H9 (cell line): Measurements from ENCODE around the gene TADA2A. TPM values are rescaled to one million over a fixed set of nuclear protein-coding genes. Genes with fewer than 3 reads are reported as not detected.

Experiments
- DNase-seq: peaks from one replicate; pipeline ENCODE4 v3.0.0-alpha.2; 2017
- H2AFZ ChIP-seq: one replicate; pipeline ENCODE4 v1.6.1; 2013; ENCODE audit warnings: mild to moderate bottlenecking, low read length, control low read depth, moderate library complexity
- H2AK5ac ChIP-seq: 2 replicates; pipeline ENCODE4 v1.6.1; 2013; ENCODE audit warnings: low read length, control low read depth, mixed read lengths; ENCODE audit not compliant: insufficient read length
- H2BK120ac ChIP-seq: one replicate; pipeline ENCODE4 v1.6.1; 2013; ENCODE audit warnings: low read depth, mild to moderate bottlenecking, low read length, control low read depth, inconsistent platforms; ENCODE audit not compliant: poor library complexity, severe bottlenecking
- H2BK12ac ChIP-seq: 2 replicates; pipeline ENCODE4 v1.6.1; 2013; ENCODE audit warnings: low read length, control low read depth, mixed read lengths, low read depth; ENCODE audit not compliant: insufficient read length
- H2BK15ac ChIP-seq: 2 replicates; pipeline ENCODE4 v1.6.1; 2013; ENCODE audit warnings: low read depth, low read length, control low read depth
- H2BK20ac ChIP-seq: one replicate; pipeline ENCODE4 v1.6.1; 2013; ENCODE audit warnings: low read depth, mild to moderate bottlenecking, low read length, control low read depth, inconsistent platforms; ENCODE audit not compliant: poor library complexity, severe bottlenecking
- H2BK5ac ChIP-seq: 2 replicates; pipeline ENCODE4 v1.6.1; 2013; ENCODE audit warnings: low read length, control low read depth, mixed read lengths; ENCODE audit not compliant: insufficient read length
- H3K14ac ChIP-seq: 2 replicates; pipeline ENCODE4 v1.6.1; 2013; ENCODE audit warnings: low read length, control low read depth; ENCODE audit not compliant: insufficient read depth
- H3K18ac ChIP-seq: 2 replicates; pipeline ENCODE4 v1.6.1; 2013; ENCODE audit warnings: low read depth, mild to moderate bottlenecking, mixed read lengths, low read length, control low read depth; ENCODE audit not compliant: insufficient read length
- H3K23ac ChIP-seq: 2 replicates; pipeline ENCODE4 v1.6.1; 2013; ENCODE audit warnings: low read length, control low read depth, mixed read lengths, low read depth; ENCODE audit not compliant: insufficient read length
- H3K23me2 ChIP-seq: 2 replicates; pipeline ENCODE4 v1.6.1; 2013; ENCODE audit warnings: low read depth, mild to moderate bottlenecking, mixed read lengths, low read length, control low read depth; ENCODE audit not compliant: insufficient read length, poor library complexity, severe bottlenecking
- H3K27ac ChIP-seq: 2 replicates; pipeline ENCODE4 v1.5.1; 2013; ENCODE audit warnings: low read length, control low read depth, mixed read lengths, low read depth; ENCODE audit not compliant: insufficient read length
- H3K27me3 ChIP-seq: 2 replicates; pipeline ENCODE4 v1.6.1; 2013; ENCODE audit warnings: low read length, control low read depth, inconsistent platforms; ENCODE audit not compliant: insufficient read depth
- H3K4ac ChIP-seq: 2 replicates; pipeline ENCODE4 v1.6.1; 2013; ENCODE audit warnings: low read depth, mild to moderate bottlenecking, control low read depth, inconsistent platforms, low read length, moderate library complexity
- H3K4me1 ChIP-seq: 2 replicates; pipeline ENCODE4 v1.6.1; 2013; ENCODE audit warnings: low read length, control low read depth, inconsistent platforms; ENCODE audit not compliant: insufficient read depth
- H3K4me2 ChIP-seq: 2 replicates; pipeline ENCODE4 v1.6.1; 2013; ENCODE audit warnings: low read length, control low read depth, mixed read lengths; ENCODE audit not compliant: insufficient read length, insufficient read depth
- H3K56ac ChIP-seq: 2 replicates; pipeline ENCODE4 v1.6.1; 2013; ENCODE audit warnings: low read depth, mild to moderate bottlenecking, mixed read lengths, low read length, control low read depth; ENCODE audit not compliant: insufficient read length
- H3K79me1 ChIP-seq: 2 replicates; pipeline ENCODE4 v1.6.1; 2013; ENCODE audit warnings: low read depth, mild to moderate bottlenecking, moderate library complexity, low read length, control low read depth, inconsistent platforms; ENCODE audit not compliant: insufficient read depth, poor library complexity, severe bottlenecking
- H3K79me2 ChIP-seq: 2 replicates; pipeline ENCODE4 v1.6.1; 2013; ENCODE audit warnings: low read length, control low read depth, inconsistent platforms; ENCODE audit not compliant: insufficient read depth
- H3K9ac ChIP-seq: 2 replicates; pipeline ENCODE4 v1.6.1; 2013; ENCODE audit warnings: low read length, control low read depth, mixed read lengths; ENCODE audit not compliant: insufficient read length; ENCODE audit errors: extremely low read depth
- H3K9me3 ChIP-seq: one replicate; pipeline ENCODE4 v1.6.1; 2013; ENCODE audit warnings: low read depth, low read length, inconsistent platforms; ENCODE audit not compliant: control insufficient read depth
- H3T11ph ChIP-seq: one replicate; pipeline ENCODE4 v1.6.1; 2013; ENCODE audit warnings: mild to moderate bottlenecking, low read length, control low read depth, inconsistent platforms
- H4K20me1 ChIP-seq: one replicate; pipeline ENCODE4 v1.6.1; 2013; ENCODE audit not compliant: control insufficient read depth, insufficient read length, insufficient read depth
- H4K5ac ChIP-seq: 2 replicates; pipeline ENCODE4 v1.6.1; 2013; ENCODE audit warnings: low read depth, mild to moderate bottlenecking, mixed read lengths, low read length, control low read depth; ENCODE audit not compliant: insufficient read length
- H4K8ac ChIP-seq: replicated peaks from 2 replicates; pipeline ENCODE4 v1.6.1; 2013; ENCODE audit warnings: low read length, control low read depth, mixed read lengths, low read depth; ENCODE audit not compliant: insufficient read length
- H4K91ac ChIP-seq: 2 replicates; pipeline ENCODE4 v1.6.1; 2013; ENCODE audit warnings: low read depth, mild to moderate bottlenecking, moderate library complexity, mixed read lengths, low read length, control low read depth; ENCODE audit not compliant: insufficient read length
- H3K27ac Mint-ChIP-seq, 3 experiments: 2 replicates in 2 of 3; 3 replicates in 1 of 3; pipeline ENCODE4 v1.8.0; 2020 to 2021; ENCODE audit warnings: mixed read lengths in 3 of 3, mild to moderate bottlenecking in 1 of 3, moderate library complexity in 1 of 3
- H3K27me3 Mint-ChIP-seq: 2 replicates; pipeline ENCODE4 v1.8.0; 2021; ENCODE audit warnings: low read depth, mild to moderate bottlenecking, moderate library complexity, mixed read lengths
- H3K36me3 Mint-ChIP-seq, 3 experiments: 2 replicates in 2 of 3; 3 replicates in 1 of 3; pipeline ENCODE4 v1.8.0; 2020 to 2021; ENCODE audit warnings: low read depth in 3 of 3, mixed read lengths in 3 of 3; ENCODE audit not compliant: insufficient read depth in 1 of 3
- H3K4me1 Mint-ChIP-seq, 2 experiments: 2 replicates each; pipeline ENCODE4 v1.8.0; 2020; ENCODE audit warnings: mixed read lengths in 2 of 2
- H3K4me3 Mint-ChIP-seq, 2 experiments: 2 replicates in 1 of 2; 3 replicates in 1 of 2; pipeline ENCODE4 v1.8.0; 2020 to 2021; ENCODE audit warnings: mild to moderate bottlenecking in 2 of 2, mixed read lengths in 2 of 2, moderate library complexity in 1 of 2
- H3K9me3 Mint-ChIP-seq, 2 experiments: 2 replicates in 1 of 2; 3 replicates in 1 of 2; pipeline ENCODE4 v1.8.0; 2020; ENCODE audit warnings: mild to moderate bottlenecking in 2 of 2, mixed read lengths in 2 of 2, moderate library complexity in 1 of 2
- CTCF ChIP-seq: fragments of 200-600 bp; sonication (generic); conservative IDR thresholded peaks from 3 replicates; pipeline ENCODE4 v1.8.0; 2021; ENCODE audit warnings: antibody characterized with exemption, mild to moderate bottlenecking
- WGBS: extraction: QIAGEN DNeasy Blood & Tissue Kit; methylation state at CpG from one replicate; pipeline ENCODE4 v1.1.7; 2013; ENCODE audit warnings: missing lambda C conversion rate, low lambda C conversion rate, mixed read lengths; ENCODE audit not compliant: insufficient read length; ENCODE audit errors: extremely low coverage; 5-methylcytosine and 5-hydroxymethylcytosine counted together
- total RNA-seq: library from RNA; stranded (reverse); gene quantifications from 2 replicates; pipeline ENCODE4 v1.2.1, GENCODE V29; 2021

Gene TADA2A
- total RNA-seq, 1 experiment from 2014 or later, result 20.9 TPM

GRCh38 chr17:37389160-37389559, 17.5 kb upstream of the TADA2A start:
- Histone ChIP-seq H2BK5ac (no peak overlapping the region), H3K9ac (no peak overlapping the region), H3K18ac (no peak overlapping the region), H3K4me2 (no peak overlapping the region), H3K27me3 (no peaks in the 10 kb centered on the region), H4K5ac (no peak overlapping the region), H4K20me1 (no peaks in the 10 kb centered on the region), H2BK20ac (no peak overlapping the region), H2AFZ (no peak overlapping the region), H3K56ac (no peak overlapping the region), H3K23me2 (no peaks in the 10 kb centered on the region), H2BK15ac (no peak overlapping the region), H4K8ac (no peak overlapping the region), H2BK120ac (no peak overlapping the region), H2AK5ac (no peak overlapping the region), H3K79me2 (no peaks in the 10 kb centered on the region), H3K79me1 (no peaks in the 10 kb centered on the region), H3K23ac (no peak overlapping the region), H4K91ac (no peak overlapping the region), H3T11ph (no peak overlapping the region), H3K9me3 (no peaks in the 10 kb centered on the region), H3K14ac (no peak overlapping the region), H3K4me1 (no peaks in the 10 kb centered on the region), H3K4ac (no peak overlapping the region), H3K27ac (no peak overlapping the region), H2BK12ac (no peak overlapping the region)
- H3K4me1 Mint-ChIP-seq, result peaks cover 4 to 10% of the 10 kb centered on the region in 2 experiments
- DNase-seq, result no peak
- WGBS, result no CpG with 5 or more reads among the region's 4 CpGs
- TF ChIP-seq CTCF, result no peak
- no peak overlapping the region for H3K4me3 Mint-ChIP-seq
- H3K36me3 Mint-ChIP-seq, result no peaks in the 10 kb centered on the region
- no peaks in the 10 kb centered on the region for H3K9me3 Mint-ChIP-seq
- H3K27me3 Mint-ChIP-seq, result no peaks in the 10 kb centered on the region
- H3K27ac Mint-ChIP-seq, result 0 out of 7 replicates have a peak overlapping the region, but pooled peaks of 1 of the 3 experiments have one; percentile 28
